ENCODE measurements around the gene FRMD3.

DNA sequence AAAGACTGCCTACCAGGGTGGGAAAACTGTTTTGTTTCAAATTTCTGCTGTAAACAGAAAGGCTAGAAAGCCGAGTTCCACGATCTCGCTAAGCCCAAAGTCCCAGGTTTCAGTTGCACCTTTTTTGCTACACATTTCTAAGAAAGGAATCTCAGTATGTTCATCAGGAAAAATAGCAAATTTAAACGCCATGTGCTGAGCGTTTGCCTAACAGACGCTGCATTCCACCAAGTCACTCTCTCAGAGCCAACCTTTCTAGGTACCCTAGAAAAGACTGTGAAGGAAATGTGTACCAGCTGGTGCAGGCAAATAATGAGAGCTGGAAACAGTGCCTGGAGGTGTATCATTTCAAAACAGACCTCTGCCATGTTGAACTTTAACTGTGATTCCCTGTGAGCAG is 71.8 kb downstream of the FRMD3 start:
- no peak for TF ChIP-seq REST (IDR thresholded peaks at IDR 0.05)
- TF ChIP-seq CTCF (IDR thresholded peaks at IDR 0.05; ENCODE audit: low read depth, low read length, missing input control), result no peak
- TF ChIP-seq YY1 (IDR thresholded peaks at IDR 0.05), result no peak
- no peak for TF ChIP-seq HNF4A (conservative IDR thresholded peaks at IDR 0.05)
- TF ChIP-seq, protein P1, sequence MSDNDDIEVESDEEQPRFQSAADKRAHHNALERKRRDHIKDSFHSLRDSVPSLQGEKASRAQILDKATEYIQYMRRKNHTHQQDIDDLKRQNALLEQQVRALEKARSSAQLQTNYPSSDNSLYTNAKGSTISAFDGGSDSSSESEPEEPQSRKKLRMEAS (IDR thresholded peaks at IDR 0.05), result no peak
- TF ChIP-seq TAF1 (conservative IDR thresholded peaks at IDR 0.05), result no peak
- TF ChIP-seq RAD21 (IDR thresholded peaks at IDR 0.05), result no peak
- TF ChIP-seq, protein P2, sequence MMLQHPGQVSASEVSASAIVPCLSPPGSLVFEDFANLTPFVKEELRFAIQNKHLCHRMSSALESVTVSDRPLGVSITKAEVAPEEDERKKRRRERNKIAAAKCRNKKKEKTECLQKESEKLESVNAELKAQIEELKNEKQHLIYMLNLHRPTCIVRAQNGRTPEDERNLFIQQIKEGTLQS (IDR thresholded peaks at IDR 0.05), result no peak
- no peak for TF ChIP-seq GABPA (IDR thresholded peaks at IDR 0.05 in 1 of 2, conservative IDR thresholded peaks at IDR 0.05 in 1 of 2)
- TF ChIP-seq SP1 (IDR thresholded peaks at IDR 0.05), result no peak
- no peak for TF ChIP-seq RXRA (IDR thresholded peaks at IDR 0.05)
- TF ChIP-seq JUND (IDR thresholded peaks at IDR 0.05), result no peak
- TF ChIP-seq, protein P3, sequence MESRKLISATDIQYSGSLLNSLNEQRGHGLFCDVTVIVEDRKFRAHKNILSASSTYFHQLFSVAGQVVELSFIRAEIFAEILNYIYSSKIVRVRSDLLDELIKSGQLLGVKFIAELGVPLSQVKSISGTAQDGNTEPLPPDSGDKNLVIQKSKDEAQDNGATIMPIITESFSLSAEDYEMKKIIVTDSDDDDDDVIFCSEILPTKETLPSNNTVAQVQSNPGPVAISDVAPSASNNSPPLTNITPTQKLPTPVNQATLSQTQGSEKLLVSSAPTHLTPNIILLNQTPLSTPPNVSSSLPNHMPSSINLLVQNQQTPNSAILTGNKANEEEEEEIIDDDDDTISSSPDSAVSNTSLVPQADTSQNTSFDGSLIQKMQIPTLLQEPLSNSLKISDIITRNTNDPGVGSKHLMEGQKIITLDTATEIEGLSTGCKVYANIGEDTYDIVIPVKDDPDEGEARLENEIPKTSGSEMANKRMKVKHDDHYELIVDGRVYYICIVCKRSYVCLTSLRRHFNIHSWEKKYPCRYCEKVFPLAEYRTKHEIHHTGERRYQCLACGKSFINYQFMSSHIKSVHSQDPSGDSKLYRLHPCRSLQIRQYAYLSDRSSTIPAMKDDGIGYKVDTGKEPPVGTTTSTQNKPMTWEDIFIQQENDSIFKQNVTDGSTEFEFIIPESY (IDR thresholded peaks at IDR 0.05), result no peak
- TF ChIP-seq HNF4G (IDR thresholded peaks at IDR 0.05), result no peak
